ENCODE measurements around the gene PCLAF. TPM values are rescaled to one million over a fixed set of nuclear protein-coding genes. Genes with fewer than 3 reads are reported as not detected.
"Not testable (repeated sequence)": the region's sequence is repeated elsewhere in the genome, so short reads cannot be mapped to it uniquely, and the experiment has no call there.

The PCLAF gene, protein sequence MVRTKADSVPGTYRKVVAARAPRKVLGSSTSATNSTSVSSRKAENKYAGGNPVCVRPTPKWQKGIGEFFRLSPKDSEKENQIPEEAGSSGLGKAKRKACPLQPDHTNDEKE
- polyA plus RNA-seq (ENCODE audit: insufficient read length in 4 of 4): 10 to 100 TPM; 43.8 to 56.7 (median 51.5) TPM

DNA sequence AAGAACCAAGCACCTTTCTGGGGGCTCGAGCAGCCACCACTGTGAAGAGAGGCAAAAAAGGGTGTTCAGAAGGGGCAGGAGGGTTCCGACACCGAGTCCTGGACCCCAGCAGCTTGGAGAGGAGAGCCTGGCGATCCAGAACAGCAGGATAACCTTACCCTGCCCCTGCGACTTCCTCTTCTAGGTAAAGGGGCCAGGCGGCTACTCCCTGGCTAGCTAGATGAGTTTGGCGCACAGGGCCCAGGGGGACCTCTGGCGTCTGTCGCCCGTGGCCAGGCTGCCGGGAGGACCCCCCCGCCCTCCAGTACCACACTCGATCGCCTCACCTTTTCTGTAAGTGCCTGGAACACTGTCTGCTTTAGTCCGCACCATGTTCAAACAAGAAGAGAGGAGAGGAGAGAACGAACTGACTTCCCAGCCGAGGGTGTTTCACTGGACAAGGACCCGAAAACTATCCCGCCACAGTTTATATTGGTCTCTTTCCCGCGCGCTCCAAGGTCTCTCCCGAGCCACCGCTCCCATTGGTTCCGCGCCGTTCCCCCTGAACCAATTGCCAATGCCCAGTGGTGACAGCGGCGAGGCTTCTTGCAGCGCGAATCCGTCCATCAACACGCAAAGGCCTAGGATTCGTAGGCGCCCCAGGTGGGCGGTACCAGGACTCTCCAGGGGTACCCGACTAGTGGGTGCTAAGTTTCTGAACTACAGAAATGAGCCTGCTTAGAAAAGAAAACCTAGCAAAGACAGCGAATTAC, at the start of gene PCLAF:
TSS of gene PCLAF (minus strand) at position 442 of the 752 bp plus-strand sequence. CDS start at position 372, 70 bp downstream.
- DNase-seq (ENCODE audit: low read depth in 4 of 4, low spot score in 3 of 4): peak; percentile 80 to 94 (median 88)

GRCh38 chr15:64430000-64430735, 48.9 kb upstream of the PCLAF start:
- DNase-seq (ENCODE audit: low read depth in 4 of 4, low spot score in 3 of 4): peak in 2 of 4 donors; percentile 33 to 42

GRCh38 chr15:64429448-64429847, 48.2 kb upstream of the PCLAF start:
- no peak for DNase-seq (ENCODE audit: low read depth in 4 of 4, low spot score in 3 of 4)

- DNase-seq (ENCODE audit: low read depth in 4 of 4, low spot score in 3 of 4): peak in 2 of 4 donors; percentile 24 to 30
Observed at GRCh38 chr15:64426845-64427465, 45.7 kb upstream of the PCLAF start.

DNA sequence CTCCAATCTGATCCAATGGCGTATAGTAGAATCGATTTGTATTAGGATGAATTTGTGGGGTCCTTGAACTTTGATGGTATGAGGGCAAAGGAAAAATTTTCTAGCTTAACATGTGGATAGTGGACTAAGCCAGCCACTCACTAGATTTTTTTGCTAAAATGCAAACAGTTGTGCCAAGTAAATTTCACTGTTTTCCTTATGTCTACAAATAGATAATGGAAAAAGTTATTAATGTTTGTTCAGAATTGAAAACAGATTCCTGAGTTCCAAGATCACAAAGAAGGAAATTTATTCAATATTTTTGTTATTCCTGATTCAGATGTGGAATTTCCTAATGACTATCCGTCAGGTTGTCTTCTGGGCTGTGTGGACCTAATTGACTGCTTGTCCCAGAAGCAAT, 44.0 kb upstream of the PCLAF start:
- DNase-seq (ENCODE audit: low read depth in 4 of 4, low spot score in 3 of 4): no peak

DNA sequence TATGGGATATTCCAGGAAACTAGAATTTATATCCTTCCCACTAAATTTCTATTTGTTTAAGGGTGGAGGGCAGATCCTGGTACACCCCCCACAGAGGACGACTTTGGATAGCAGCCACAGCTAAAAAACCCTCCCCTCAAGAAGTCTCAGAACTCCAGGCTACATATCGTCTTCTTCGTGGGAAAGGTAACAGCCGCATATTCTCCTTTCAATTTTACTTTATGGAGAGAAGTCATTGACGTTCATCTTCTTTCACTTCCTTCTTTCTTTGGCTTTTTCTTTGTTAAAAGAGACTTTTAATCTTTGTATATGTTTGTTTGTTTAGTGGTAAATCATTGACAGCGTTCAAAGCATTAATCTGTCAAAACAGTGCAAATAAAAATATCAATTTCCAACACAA, 42.7 kb upstream of the PCLAF start:
- no peak for DNase-seq (ENCODE audit: low read depth in 4 of 4, low spot score in 3 of 4)

DNA sequence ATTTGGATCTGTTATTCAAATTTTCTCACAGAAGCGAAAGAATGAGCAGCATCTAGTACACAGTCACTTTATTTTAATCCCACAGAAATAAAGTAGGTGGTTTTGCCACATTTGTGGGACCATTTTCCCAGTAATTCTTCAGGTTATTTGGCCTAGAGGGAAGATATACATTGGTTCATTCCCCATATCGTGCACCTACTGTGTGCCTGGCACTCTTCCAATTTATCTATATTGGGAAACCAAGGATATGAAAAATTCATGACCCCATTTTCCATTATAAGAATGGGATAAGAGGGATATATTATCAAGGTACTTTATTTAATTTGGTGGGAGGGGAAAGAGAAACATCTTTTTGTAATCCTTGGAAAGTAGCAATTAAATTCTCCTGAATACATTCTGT, 41.5 kb upstream of the PCLAF start:
- no peak for DNase-seq (ENCODE audit: low read depth in 4 of 4, low spot score in 3 of 4)

GRCh38 chr15:64412216-64412615, 31.0 kb upstream of the PCLAF start:
- no peak for DNase-seq (ENCODE audit: low read depth in 4 of 4, low spot score in 3 of 4)

- no peak for DNase-seq (ENCODE audit: low read depth in 4 of 4, low spot score in 3 of 4)
Observed at GRCh38 chr15:64400583-64400982, 19.3 kb upstream of the PCLAF start.

DNA sequence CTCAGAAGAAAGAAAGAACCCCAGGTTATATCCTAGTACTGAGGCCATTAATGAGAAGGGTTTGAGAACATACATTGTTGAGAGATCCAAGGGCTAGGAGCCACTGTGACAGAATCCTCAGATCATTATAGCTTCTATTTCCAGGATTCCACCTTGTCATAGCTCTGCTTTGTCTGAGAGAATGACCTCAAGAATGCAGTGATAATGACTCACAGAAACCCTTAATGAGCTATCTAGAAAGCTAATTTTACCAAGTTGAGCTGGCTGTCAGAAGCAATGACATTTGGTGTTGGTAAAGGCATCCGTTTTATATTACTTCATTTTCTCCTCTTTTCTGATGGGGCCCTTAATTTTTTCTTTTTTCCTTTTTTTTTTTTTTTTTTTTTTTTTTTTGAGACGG, 17.3 kb upstream of the PCLAF start:
- no peak for DNase-seq (ENCODE audit: low read depth in 4 of 4, low spot score in 3 of 4)

GRCh38 chr15:64396789-64397188, 15.5 kb upstream of the PCLAF start:
- DNase-seq (ENCODE audit: low read depth in 4 of 4, low spot score in 3 of 4): no peak

DNA sequence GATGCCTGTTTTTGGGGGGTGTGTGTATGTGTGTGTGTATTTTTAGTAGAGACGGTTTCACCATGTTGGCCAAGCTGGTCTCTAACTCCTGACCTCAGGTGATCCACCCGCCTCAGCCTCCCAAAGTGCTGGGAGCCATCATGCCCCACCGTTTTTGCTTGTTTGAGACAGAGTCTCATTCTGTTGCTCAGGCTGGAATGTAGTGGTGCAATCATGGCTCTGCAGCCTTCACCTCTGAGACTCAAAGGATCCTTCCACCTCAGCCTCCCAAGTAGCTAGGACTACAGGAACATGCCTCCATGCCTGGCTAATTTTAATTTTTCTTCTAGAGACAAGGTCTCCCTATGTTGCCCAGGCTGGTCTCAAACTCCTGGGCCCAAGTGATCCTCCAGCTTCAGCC, 11.2 kb upstream of the PCLAF start:
- DNase-seq (ENCODE audit: low read depth in 4 of 4, low spot score in 3 of 4): not testable (repeated sequence)

DNA sequence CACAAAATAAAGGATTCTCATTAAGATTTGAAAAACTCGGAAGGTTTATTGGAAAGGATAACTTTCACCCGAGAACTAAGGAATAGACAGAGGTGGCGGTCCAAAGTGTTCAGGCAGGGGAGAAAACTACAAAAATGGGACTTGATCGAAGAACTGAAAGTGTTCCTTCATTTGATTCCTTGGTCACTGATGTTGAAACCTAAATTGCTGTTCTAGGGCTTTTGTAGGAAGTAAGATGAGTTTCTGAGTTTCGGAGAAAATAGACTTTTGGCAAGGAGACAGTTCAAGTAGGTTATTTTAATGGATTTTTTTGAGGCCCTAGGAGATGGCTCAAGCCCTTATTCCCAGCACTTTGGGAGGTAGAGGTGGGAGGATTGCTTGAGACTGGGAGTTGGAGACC, 7.8 kb upstream of the PCLAF start:
- DNase-seq (ENCODE audit: low read depth in 4 of 4, low spot score in 3 of 4): no peak

DNA sequence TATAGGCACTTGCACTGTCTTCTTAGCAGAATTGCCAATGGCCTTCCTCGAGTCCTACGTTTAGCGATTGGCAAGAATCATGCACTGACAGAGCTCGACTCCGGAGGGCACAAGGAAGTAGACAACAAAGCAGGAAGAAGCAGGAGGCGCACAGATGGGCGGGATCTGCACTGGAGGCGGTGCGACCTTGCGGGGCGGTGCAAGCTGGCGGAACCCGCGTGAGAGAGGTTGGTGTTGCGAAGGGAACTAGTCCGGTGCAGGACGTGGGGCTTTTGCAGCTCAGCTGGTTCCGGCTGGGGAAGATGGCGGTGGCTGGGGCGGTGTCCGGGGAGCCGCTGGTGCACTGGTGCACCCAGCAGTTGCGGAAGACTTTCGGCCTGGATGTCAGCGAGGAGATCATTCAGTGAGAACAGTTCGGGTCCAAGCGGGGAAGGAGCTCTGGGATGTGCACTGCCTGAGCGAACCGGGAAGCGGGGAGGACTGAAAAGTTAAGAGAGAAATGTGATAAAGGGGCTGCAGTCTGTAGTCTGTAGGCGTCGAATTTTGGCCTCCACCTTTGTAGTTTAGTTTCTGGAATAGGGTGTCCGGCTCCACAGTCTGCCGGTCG, 6.4 kb upstream of the PCLAF start, which contains the start of gene TRIP4:
TSS of gene TRIP4 (plus strand) at position 275 of the 607 bp plus-strand sequence. CDS start at position 303, 28 bp downstream.
- DNase-seq (ENCODE audit: low read depth in 4 of 4, low spot score in 3 of 4): peak; percentile 81 to 89 (median 82)

DNA sequence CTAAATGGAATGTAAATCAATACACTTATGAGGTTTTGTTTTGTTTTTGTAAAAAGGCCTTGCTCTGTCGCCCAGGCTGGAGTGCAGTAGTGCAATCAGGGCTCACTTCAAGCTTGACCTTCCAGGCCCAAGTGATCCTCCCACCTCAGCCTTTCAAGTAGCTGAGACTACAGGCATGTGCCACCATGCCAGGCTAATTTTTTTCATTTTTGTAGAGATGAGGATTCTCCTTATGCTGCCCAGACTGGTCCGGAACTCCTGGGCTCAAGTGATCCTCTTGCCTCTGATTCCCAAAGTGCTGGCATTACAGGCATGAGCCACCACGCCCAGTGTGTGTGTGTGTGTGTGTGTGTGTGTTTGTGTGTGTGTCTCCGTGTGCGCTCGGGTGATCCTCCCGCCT, 5.0 kb upstream of the PCLAF start:
- DNase-seq (ENCODE audit: low read depth in 4 of 4, low spot score in 3 of 4): no peak

GRCh38 chr15:64383760-64384159, 2.5 kb upstream of the PCLAF start:
- no peak for DNase-seq (ENCODE audit: low read depth in 4 of 4, low spot score in 3 of 4)

GRCh38 chr15:64380130-64380870, 941 bp downstream of the PCLAF start:
- not testable (repeated sequence) for DNase-seq (ENCODE audit: low read depth in 4 of 4, low spot score in 3 of 4)

- no peak for DNase-seq (ENCODE audit: low read depth in 4 of 4, low spot score in 3 of 4)
Observed at GRCh38 chr15:64379216-64379960, 1.9 kb downstream of the PCLAF start.

DNA sequence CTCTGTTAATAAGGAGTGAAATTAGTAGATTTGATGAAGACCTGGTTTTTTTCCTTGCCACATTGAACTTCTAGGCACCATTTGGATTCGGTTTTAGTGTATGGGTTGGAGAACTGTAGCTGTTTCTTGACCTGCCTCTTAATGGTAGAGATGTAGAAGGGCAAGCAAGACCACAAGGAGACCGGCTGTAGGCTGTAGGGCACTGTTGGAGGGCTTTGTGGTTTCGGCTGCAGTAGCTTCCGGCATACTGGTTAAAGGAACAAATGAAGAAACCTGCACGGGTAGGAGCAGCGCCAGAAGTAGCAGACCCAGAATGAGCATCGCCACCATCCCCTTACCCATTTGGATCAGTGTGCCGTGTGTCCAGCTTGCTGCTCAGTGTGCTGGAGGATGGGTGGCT, 7.9 kb downstream of the PCLAF start:
- DNase-seq (ENCODE audit: low read depth in 4 of 4, low spot score in 3 of 4): no peak
